ENCODE results near the gene SV2C. TPM values are rescaled to one million over a fixed set of nuclear protein-coding genes. Genes with fewer than 3 reads are reported as not detected.

The SV2C gene
- total RNA-seq, 4 donors from 2014 or later = 0.16 to 2.6 (median 0.30) TPM

DNA sequence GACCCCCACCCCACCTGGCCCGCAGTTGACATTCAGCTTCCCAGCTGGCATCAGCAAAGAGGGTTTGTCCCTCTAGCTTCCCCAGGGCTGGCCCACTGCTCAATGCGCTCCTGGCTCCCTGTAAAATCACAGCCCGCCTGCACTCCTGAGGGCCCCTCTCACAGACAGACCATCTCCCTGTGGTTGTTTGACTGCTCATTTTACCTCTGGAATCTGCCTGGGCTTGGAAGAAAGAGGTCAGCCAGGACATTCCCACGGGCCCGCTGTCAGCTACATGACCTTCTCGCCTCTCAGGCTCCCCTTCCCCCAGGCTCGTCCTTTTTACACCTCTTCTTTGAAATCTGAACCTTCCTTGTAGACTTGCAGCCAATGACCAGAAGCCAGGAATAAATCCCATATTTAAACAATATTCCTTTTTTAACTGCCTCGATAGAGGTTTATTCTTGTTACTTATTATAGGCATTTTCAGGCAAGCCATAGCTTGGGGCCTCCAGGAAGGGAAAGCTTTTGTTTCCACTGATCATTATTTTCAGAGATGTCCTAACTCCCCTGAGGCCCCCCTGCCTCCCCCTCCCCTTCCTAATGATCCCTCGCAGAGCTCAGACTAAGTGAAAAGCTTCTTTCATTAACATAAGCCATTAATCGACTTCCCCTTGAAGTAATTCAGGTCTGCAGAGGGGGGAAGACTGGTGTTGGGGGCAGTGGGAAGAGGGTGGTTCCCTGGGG is 243.6 kb downstream of the SV2C start:
- TF ChIP-seq POLR2A (IDR thresholded peaks at IDR 0.05) = no peak
- TF ChIP-seq CTCF (IDR thresholded peaks at IDR 0.05) = no peak
- no peak for TF ChIP-seq EP300 (IDR thresholded peaks at IDR 0.05; ENCODE audit: low read depth)
- TF ChIP-seq POLR2AphosphoS5 (IDR thresholded peaks at IDR 0.05) = no peak
- Histone ChIP-seq H3K9me3 (peaks cover 0 to 3% of the 10 kb centered on the region in 2 donors), H3K36me3 (no peaks in the 10 kb centered on the region), H3K4me1 (peaks cover 7 to 19% (median 16%) of the 10 kb centered on the region in 4 donors), H3K27me3 (no peaks in the 10 kb centered on the region), H3K27ac (peak overlapping the region; percentile 19 to 51 (median 38)), H3K4me3 (no peak overlapping the region)
- intact Hi-C loops (cut with DNase I; ENCODE audit: low total_unique reads) (no loop called here), in situ Hi-C loops (cut with MboI; ENCODE audit: low pct_ligation_motif_present in 1 of 4, low pct_unique_long_range_greater_than_20kb in 1 of 4, low sequenced_read_pairs in 3 of 4) (no loop called here)
- no peak for DNase-seq
- 71 to 79% methylated on average over 3 to 10 of the region's 10 CpGs for WGBS, 2 donors (ENCODE audit: low coverage in 1 of 2)

DNA sequence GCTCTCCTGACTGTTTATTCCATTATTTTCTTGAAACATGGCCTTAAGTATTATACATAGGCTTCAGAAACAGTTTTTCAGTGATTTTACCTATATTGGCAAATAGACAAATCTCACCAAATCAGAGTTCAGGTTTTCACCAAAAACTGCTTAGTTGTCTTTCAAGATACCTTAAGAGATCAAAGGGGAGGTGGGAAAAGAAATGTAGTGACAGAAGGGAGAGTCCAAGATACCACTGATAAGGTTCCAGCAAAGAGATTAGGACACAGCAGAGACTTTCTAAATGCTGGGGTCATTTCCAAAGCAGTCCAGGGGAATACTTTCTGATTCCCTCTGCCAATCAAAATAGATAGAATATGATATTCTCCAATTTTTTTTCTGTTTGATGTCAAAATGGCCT is 246.2 kb downstream of the SV2C start:
- no peak overlapping the region for H3K27ac ChIP-seq
- intact Hi-C loops (cut with DNase I; ENCODE audit: low total_unique reads) = no loop called here
- TF ChIP-seq CTCF (IDR thresholded peaks at IDR 0.05) (no peak), POLR2AphosphoS5 (IDR thresholded peaks at IDR 0.05) (no peak), EP300 (IDR thresholded peaks at IDR 0.05; ENCODE audit: low read depth) (no peak), POLR2A (IDR thresholded peaks at IDR 0.05) (no peak)
- H3K4me1 ChIP-seq = peaks cover 7 to 27% (median 16%) of the 10 kb centered on the region in 4 donors
- no peaks in the 10 kb centered on the region for H3K9me3 ChIP-seq
- H3K27me3 ChIP-seq = no peaks in the 10 kb centered on the region
- in situ Hi-C loops (cut with MboI; ENCODE audit: low pct_ligation_motif_present in 1 of 4, low pct_unique_long_range_greater_than_20kb in 1 of 4, low sequenced_read_pairs in 3 of 4) = no loop called here
- no peak for DNase-seq
- H3K4me3 ChIP-seq = no peak overlapping the region
- H3K36me3 ChIP-seq = no peaks in the 10 kb centered on the region

DNA sequence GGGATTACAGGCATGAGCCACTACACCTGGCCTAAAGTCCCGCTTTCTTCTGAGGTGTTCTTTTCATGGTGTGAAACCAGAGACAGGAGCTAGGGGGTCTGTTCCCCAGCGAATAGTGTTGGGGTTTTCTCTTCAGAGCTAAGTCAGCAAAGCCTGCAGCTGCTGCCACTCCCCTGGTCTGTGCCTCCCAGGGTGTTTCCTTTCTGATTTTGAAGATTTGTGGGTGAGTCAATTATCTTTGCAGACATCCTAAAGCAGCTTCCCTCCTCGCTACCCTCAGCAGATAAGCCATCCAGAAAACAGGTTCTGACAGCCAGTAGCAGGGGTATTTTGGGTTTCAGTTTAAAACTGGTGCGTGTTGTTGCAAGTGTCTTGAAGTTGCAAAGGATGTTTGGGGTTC is 247.9 kb downstream of the SV2C start:
- intact Hi-C loops (cut with DNase I; ENCODE audit: low total_unique reads) (no loop called here), in situ Hi-C loops (cut with MboI; ENCODE audit: low pct_ligation_motif_present in 1 of 4, low pct_unique_long_range_greater_than_20kb in 1 of 4, low sequenced_read_pairs in 3 of 4) (no loop called here)
- Histone ChIP-seq H3K4me1 (peaks cover 4 to 16% (median 5%) of the 10 kb centered on the region in 4 donors), H3K27me3 (no peaks in the 10 kb centered on the region), H3K4me3 (no peak overlapping the region), H3K9me3 (no peaks in the 10 kb centered on the region), H3K36me3 (no peaks in the 10 kb centered on the region), H3K27ac (no peak overlapping the region)
- no peak for DNase-seq
- TF ChIP-seq POLR2AphosphoS5 (IDR thresholded peaks at IDR 0.05) = no peak
- no peak for TF ChIP-seq EP300 (IDR thresholded peaks at IDR 0.05; ENCODE audit: low read depth)
- TF ChIP-seq CTCF (IDR thresholded peaks at IDR 0.05) = no peak
- TF ChIP-seq POLR2A (IDR thresholded peaks at IDR 0.05) = no peak
- WGBS, 2 donors (ENCODE audit: low coverage in 1 of 2) = 77% methylated on average over 4 of the region's 4 CpGs; no CpG with 5 or more reads in 1 of the 2 donors

DNA sequence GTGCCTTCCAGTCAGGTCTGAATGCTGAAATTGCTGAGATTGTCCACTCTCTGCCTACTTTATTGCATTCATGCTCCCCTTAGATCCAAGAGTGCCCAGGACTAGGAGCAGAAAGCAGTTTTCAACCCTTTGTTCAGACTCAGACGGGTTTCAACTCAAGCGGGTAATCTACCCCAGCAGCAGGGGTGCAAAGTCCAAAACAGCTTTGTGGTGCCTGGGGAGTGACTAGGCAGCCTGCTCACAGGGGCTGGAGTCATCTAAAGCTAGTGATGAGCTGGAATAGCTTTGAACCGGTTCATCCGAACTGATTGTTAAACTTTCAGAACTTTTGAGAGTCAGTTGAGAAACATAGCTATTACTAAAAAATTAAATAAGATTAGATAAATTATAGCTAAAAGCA is 248.9 kb downstream of the SV2C start:
- Histone ChIP-seq H3K4me1 (peaks cover 0 to 8% (median 0%) of the 10 kb centered on the region in 4 donors), H3K36me3 (no peaks in the 10 kb centered on the region), H3K27me3 (no peaks in the 10 kb centered on the region), H3K9me3 (no peaks in the 10 kb centered on the region), H3K27ac (no peak overlapping the region), H3K4me3 (no peak overlapping the region)
- DNase-seq = peak; percentile 58
- in situ Hi-C loops (cut with MboI; ENCODE audit: low pct_ligation_motif_present in 1 of 4, low pct_unique_long_range_greater_than_20kb in 1 of 4, low sequenced_read_pairs in 3 of 4) = no loop called here
- intact Hi-C loops (cut with DNase I; ENCODE audit: low total_unique reads) = no loop called here
- no peak for TF ChIP-seq EP300 (IDR thresholded peaks at IDR 0.05; ENCODE audit: low read depth)
- TF ChIP-seq CTCF (IDR thresholded peaks at IDR 0.05) = no peak
- no peak for TF ChIP-seq POLR2AphosphoS5 (IDR thresholded peaks at IDR 0.05)
- no peak for TF ChIP-seq POLR2A (IDR thresholded peaks at IDR 0.05)
- WGBS, 2 donors (ENCODE audit: low coverage in 1 of 2) = 53% methylated on average over 4 of the region's 4 CpGs; no CpG with 5 or more reads in 1 of the 2 donors
